ACC112 (cell line): Measurements from ENCODE around the gene PI4KB.

ENCODE experiments used
- H2AFZ ChIP-seq: fragments of 200-600 bp; sonication (generic); one replicate; pipeline ENCODE4 v1.6.0; 2017; ENCODE audit warnings: antibody characterized with exemption, low read length; ENCODE audit not compliant: unreplicated experiment
- H3K27ac ChIP-seq: fragments of 200-600 bp; sonication (generic); 2 replicates; pipeline ENCODE4 v1.5.1; 2014; ENCODE audit warnings: low read depth, mild to moderate bottlenecking, antibody characterized with exemption, low read length, moderate library complexity
- H3K27me3 ChIP-seq: fragments of 200-600 bp; sonication (generic); 2 replicates; pipeline ENCODE4 v1.6.1; 2014; ENCODE audit warnings: mild to moderate bottlenecking, antibody characterized with exemption, low read length, moderate library complexity, mixed read lengths; ENCODE audit not compliant: insufficient read depth
- H3K36me3 ChIP-seq: fragments of 200-600 bp; sonication (generic); 2 replicates; pipeline ENCODE4 v1.6.1; 2016; ENCODE audit warnings: mild to moderate bottlenecking, antibody characterized with exemption, low read length, moderate library complexity, mixed read lengths; ENCODE audit not compliant: insufficient read depth
- H3K4me1 ChIP-seq: fragments of 200-600 bp; sonication (generic); one replicate; pipeline ENCODE4 v1.6.1; 2016; ENCODE audit warnings: low read length, mixed read lengths; ENCODE audit not compliant: insufficient read depth, unreplicated experiment, control insufficient read depth
- H3K4me3 ChIP-seq: fragments of 200-600 bp; sonication (generic); 2 replicates; pipeline ENCODE4 v1.5.1; 2014; ENCODE audit warnings: mild to moderate bottlenecking, low read depth, low read length
- H3K79me2 ChIP-seq: fragments of 200-600 bp; sonication (generic); one replicate; pipeline ENCODE4 v1.6.0; 2016; ENCODE audit warnings: low read length; ENCODE audit not compliant: control insufficient read depth, unreplicated experiment, insufficient read depth

The PI4KB gene

GRCh38 chr1:151344291-151344690 is 17.1 kb upstream of the PI4KB start:
- Histone ChIP-seq H3K4me1 (peaks cover 13% of the 10 kb centered on the region), H3K27ac (no peak overlapping the region), H3K79me2 (peaks cover 12% of the 10 kb centered on the region), H3K36me3 (no peaks in the 10 kb centered on the region), H2AFZ (no peak overlapping the region), H3K4me3 (no peak overlapping the region), H3K27me3 (no peaks in the 10 kb centered on the region)

GRCh38 chr1:151343587-151343986 is 16.4 kb upstream of the PI4KB start:
- no peaks in the 10 kb centered on the region for H3K27me3 ChIP-seq
- no peak overlapping the region for H3K27ac ChIP-seq
- no peak overlapping the region for H2AFZ ChIP-seq
- H3K4me3 ChIP-seq, result no peak overlapping the region
- no peaks in the 10 kb centered on the region for H3K36me3 ChIP-seq
- H3K4me1 ChIP-seq, result peaks cover 13% of the 10 kb centered on the region
- peaks cover 12% of the 10 kb centered on the region for H3K79me2 ChIP-seq

- H3K27me3 ChIP-seq, result no peaks in the 10 kb centered on the region
- H2AFZ ChIP-seq, result no peak overlapping the region
- no peak overlapping the region for H3K27ac ChIP-seq
- peaks cover 7% of the 10 kb centered on the region for H3K4me1 ChIP-seq
- H3K36me3 ChIP-seq, result no peaks in the 10 kb centered on the region
- peaks cover 12% of the 10 kb centered on the region for H3K79me2 ChIP-seq
- no peak overlapping the region for H3K4me3 ChIP-seq
These were observed 15.4 kb upstream of the PI4KB start for GRCh38 chr1:151342569-151342968.

DNA sequence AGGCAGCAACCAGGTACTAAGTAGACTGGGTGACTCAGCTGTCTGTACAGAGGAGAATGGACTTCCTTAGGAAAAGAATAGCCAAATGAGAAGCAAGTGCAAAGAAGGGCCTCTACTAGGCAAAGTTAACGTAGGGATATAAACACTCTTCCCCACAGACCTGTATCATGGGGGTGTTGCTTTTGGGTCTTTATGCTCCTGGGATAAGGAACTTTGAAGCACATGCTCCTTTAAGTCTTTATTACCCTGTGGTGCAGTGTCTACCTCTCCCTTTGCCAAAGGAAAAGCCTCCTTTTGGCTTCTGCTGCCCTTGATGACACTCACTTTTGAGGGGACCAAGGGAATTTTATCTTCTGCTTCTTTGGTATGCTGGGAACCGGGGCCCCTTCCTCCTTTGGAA is 14.8 kb upstream of the PI4KB start:
- Histone ChIP-seq H3K4me3 (no peak overlapping the region), H3K27ac (no peak overlapping the region), H2AFZ (no peak overlapping the region), H3K79me2 (peaks cover 12% of the 10 kb centered on the region), H3K4me1 (peaks cover 7% of the 10 kb centered on the region), H3K36me3 (no peaks in the 10 kb centered on the region), H3K27me3 (no peaks in the 10 kb centered on the region)

- Histone ChIP-seq H3K36me3 (no peaks in the 10 kb centered on the region), H3K27ac (peak overlapping the region; percentile 14; the same call in 1 of the 2 replicates), H3K4me3 (no peak overlapping the region), H3K27me3 (no peaks in the 10 kb centered on the region), H3K79me2 (peaks cover 6% of the 10 kb centered on the region), H3K4me1 (peaks cover 6% of the 10 kb centered on the region), H2AFZ (no peak overlapping the region)
These were observed 13.9 kb upstream of the PI4KB start for GRCh38 chr1:151340870-151341754.

DNA sequence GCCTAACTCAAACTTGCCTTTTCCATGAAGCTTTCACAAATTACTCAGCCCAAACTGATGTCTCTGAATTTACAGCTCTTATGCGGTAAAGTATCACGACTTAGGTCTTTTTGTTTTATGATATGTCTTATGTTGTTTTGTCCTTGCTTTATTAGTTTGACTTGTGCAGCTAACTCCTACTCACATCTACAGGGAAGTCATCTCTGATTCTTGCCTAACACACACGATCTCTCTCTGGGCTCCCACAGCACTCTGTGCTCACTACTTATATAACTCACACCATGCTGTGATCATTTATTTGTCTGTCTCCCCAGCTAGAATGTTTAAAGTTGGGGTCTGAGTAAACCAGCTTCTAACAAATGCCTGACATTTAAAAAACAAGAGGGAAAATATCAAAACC is 9.3 kb upstream of the PI4KB start:
- Histone ChIP-seq H3K79me2 (no peaks in the 10 kb centered on the region), H3K36me3 (no peaks in the 10 kb centered on the region), H3K27ac (no peak overlapping the region), H3K4me1 (no peaks in the 10 kb centered on the region), H2AFZ (no peak overlapping the region), H3K4me3 (no peak overlapping the region), H3K27me3 (no peaks in the 10 kb centered on the region)

- H3K79me2 ChIP-seq, result no peaks in the 10 kb centered on the region
- no peaks in the 10 kb centered on the region for H3K27me3 ChIP-seq
- no peak overlapping the region for H3K4me3 ChIP-seq
- H3K4me1 ChIP-seq, result no peaks in the 10 kb centered on the region
- no peak overlapping the region for H2AFZ ChIP-seq
- H3K27ac ChIP-seq, result no peak overlapping the region
- H3K36me3 ChIP-seq, result no peaks in the 10 kb centered on the region
These were observed 7.6 kb upstream of the PI4KB start for GRCh38 chr1:151334822-151335221.

DNA sequence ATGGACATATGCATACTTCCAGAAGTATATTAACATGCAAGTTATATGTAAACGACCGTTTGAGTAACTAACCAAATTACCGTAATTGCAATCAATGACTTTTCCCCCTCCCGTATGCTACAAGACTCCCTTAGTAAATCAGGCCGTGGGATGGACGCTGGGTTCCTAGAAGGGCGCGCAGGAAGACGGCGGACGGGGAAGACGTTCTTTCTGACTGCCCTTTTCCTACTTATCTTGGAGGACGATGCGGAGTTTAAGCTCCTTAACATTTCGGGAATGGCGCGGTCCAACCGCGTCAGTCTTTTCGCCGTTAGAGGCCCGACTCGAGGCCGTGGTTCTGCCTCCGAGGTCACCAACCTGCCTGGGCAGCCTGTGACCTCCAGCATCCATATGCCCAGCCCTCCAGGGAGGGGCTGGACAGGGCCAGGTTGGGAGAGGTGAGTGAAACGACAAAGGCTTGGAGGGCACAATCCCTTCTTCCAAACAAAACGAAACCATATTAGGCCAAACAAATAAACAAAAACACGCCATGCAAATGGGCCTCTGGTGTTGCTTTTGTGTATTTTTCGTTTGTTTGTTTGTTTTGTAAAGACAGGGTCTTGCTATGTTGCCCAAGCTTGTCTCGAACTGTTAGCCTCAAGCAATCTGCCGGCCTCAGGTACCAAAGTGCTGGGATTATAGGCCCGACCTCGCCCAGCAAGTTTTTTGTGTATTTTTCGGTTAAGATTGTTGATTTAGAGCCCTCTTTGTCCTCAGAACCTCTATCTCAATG is 873 bp upstream of the PI4KB start:
- H3K79me2 ChIP-seq, result peaks cover 31% of the 10 kb centered on the region
- H3K27ac ChIP-seq, result no peak overlapping the region
- peaks cover 7% of the 10 kb centered on the region; the same call in 1 of the 2 replicates for H3K36me3 ChIP-seq
- peak overlapping the region; percentile 50 for H2AFZ ChIP-seq
- H3K27me3 ChIP-seq, result no peaks in the 10 kb centered on the region
- H3K4me3 ChIP-seq, result peak overlapping the region; percentile 80
- peaks cover 15% of the 10 kb centered on the region for H3K4me1 ChIP-seq

DNA sequence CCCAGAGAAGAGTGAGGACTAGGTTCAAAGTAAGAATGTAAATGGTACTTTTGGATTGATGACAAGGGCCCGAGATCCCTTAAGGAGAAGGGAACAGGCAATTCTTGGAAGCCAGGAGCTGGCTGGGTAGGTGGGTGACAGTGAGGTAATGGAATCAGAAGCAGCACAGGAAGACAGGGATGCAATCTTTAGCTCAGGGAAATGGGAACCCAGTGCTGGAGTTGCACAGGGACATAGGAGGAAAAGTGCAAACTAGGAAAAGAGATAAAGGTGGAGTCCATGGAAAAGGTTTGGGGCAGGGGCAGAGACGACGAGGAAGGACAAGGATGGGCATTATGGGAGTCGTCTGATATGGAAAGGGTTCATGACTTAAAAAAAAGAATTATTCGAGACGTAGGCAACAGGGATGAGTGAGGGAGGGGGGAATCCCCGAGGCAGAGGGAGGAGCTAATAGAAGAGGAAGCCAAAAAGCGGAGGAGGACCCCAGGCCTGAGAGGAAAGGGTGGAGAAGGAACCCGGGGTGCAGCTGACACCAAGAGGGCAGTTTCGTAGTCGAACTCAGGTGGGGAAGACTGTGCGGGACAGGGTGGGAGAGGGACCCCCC is 495 bp downstream of the PI4KB start:
- peaks cover 7% of the 10 kb centered on the region; the same call in 1 of the 2 replicates for H3K36me3 ChIP-seq
- no peaks in the 10 kb centered on the region for H3K27me3 ChIP-seq
- H3K4me3 ChIP-seq, result peak overlapping the region; percentile 80
- peak overlapping the region; percentile 88 for H3K27ac ChIP-seq
- peaks cover 15% of the 10 kb centered on the region for H3K4me1 ChIP-seq
- no peak overlapping the region for H2AFZ ChIP-seq
- peaks cover 36% of the 10 kb centered on the region for H3K79me2 ChIP-seq

- Histone ChIP-seq H3K27me3 (no peaks in the 10 kb centered on the region), H3K4me3 (peak overlapping the region; percentile 80), H3K27ac (peak overlapping the region; percentile 88), H2AFZ (no peak overlapping the region), H3K4me1 (peaks cover 15% of the 10 kb centered on the region), H3K36me3 (peaks cover 9% of the 10 kb centered on the region), H3K79me2 (peaks cover 39% of the 10 kb centered on the region)
These were observed 1.4 kb downstream of the PI4KB start for GRCh38 chr1:151325646-151326429.
